HUES64 (cell line): ENCODE results near the gene MAST3.
"Not testable (repeated sequence)": the region's sequence is repeated elsewhere in the genome, so short reads cannot be mapped to it uniquely, and the experiment has no call there.

ENCODE experiments used
- H3K27ac ChIP-seq: 2 replicates; pipeline ENCODE4 v1.7.0; 2013; ENCODE audit warnings: low read depth, low read length, inconsistent platforms
- H3K27me3 ChIP-seq: 2 replicates; pipeline ENCODE4 v1.6.1; 2013; ENCODE audit warnings: mild to moderate bottlenecking, low read length; ENCODE audit not compliant: insufficient read depth
- H3K36me3 ChIP-seq: 2 replicates; pipeline ENCODE4 v1.6.1; 2013; ENCODE audit warnings: mild to moderate bottlenecking, low read length; ENCODE audit not compliant: insufficient read depth
- H3K4me1 ChIP-seq: 2 replicates; pipeline ENCODE4 v1.6.1; 2013; ENCODE audit warnings: mild to moderate bottlenecking, low read length, moderate library complexity; ENCODE audit not compliant: insufficient read depth
- H3K4me3 ChIP-seq: 2 replicates; pipeline ENCODE4 v1.5.1; 2013; ENCODE audit warnings: mild to moderate bottlenecking, low read length, moderate library complexity
- H3K9ac ChIP-seq: 2 replicates; pipeline ENCODE4 v1.6.1; 2013; ENCODE audit warnings: mild to moderate bottlenecking, low read depth, low read length
- H3K9me3 ChIP-seq: 2 replicates; pipeline ENCODE4 v1.6.1; 2013; ENCODE audit warnings: low read depth, low read length; ENCODE audit not compliant: insufficient read depth
- WGBS: fragments of 150-250, 120-280 bp; methylation state at CpG from one replicate; pipeline ENCODE4 v1.1.7; 2013; ENCODE audit warnings: missing lambda C conversion rate; 5-methylcytosine and 5-hydroxymethylcytosine counted together

The MAST3 gene

DNA sequence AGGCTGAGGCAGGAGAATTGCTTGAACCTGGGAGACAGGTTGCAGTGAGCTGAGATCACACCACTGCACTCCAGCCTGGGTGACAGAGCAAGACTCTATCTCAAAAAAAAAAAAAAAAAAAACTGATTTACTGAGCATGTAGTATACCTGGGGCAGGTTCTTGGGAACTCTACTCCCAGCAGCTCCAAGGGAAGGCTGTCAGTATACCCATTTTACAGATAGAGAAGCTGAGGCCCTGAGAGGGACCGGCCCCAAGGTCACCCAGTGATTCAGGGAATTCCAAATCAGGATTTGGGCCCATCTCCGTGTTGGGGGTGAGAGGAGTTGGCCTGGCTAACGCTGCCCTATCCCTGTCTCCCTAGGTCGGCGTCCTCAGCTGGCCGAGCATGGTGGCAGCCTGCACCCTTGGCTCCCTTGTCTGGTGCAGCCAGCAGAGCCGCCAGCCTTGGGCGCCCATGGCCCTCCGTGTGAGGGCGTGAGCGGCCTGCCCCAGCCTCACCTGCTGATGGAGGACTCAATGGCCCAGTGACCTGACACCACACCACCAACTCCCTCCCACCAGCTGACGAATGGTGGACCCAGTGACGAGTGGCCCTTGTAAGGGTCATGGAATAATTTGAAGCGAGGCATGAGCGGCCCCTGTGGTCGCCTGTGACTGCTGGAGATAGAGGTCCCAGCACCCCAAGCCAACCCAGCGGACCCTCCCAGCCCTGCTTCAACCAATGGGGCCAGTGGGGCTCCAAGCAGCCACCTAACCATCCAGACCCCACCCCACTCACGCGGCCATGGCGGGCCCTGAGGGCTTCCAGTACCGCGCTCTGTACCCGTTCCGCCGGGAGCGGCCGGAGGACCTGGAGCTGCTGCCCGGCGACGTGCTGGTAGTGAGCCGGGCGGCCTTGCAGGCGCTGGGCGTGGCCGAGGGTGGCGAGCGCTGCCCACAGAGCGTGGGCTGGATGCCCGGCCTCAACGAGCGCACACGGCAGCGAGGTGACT, 57.8 kb downstream of the MAST3 start:
- no peak overlapping the region for H3K27ac ChIP-seq
- no peaks in the 10 kb centered on the region for H3K9me3 ChIP-seq
- no peak overlapping the region for H3K4me3 ChIP-seq
- H3K4me1 ChIP-seq = peaks cover 9% of the 10 kb centered on the region
- WGBS = 95% methylated on average over 43 of the region's 43 CpGs
- no peak overlapping the region for H3K9ac ChIP-seq
- peaks cover 9% of the 10 kb centered on the region for H3K36me3 ChIP-seq
- no peaks in the 10 kb centered on the region for H3K27me3 ChIP-seq

DNA sequence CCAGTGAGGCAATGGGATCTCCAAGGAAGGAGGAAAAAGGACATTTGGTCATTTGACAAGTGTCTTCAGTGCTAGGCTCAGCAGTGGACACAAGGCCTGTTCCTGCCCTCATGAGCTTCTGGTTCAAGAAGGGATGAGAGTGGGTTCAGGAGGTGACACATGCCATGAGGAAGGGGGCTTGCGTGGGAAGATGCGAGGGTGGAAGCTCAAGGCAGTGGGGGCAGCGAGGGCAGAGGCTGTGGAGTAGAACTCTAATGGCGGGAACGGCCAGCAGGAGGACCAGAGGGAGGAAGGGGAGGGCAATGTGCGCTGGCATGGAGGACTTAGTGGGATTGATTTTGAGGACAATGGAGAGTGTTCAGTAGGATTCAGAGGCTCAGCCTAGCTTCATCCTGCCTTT, 58.7 kb downstream of the MAST3 start:
- Histone ChIP-seq H3K9me3 (no peaks in the 10 kb centered on the region), H3K27me3 (no peaks in the 10 kb centered on the region), H3K9ac (no peak overlapping the region), H3K4me1 (peaks cover 9% of the 10 kb centered on the region), H3K36me3 (peaks cover 9% of the 10 kb centered on the region), H3K27ac (no peak overlapping the region), H3K4me3 (no peak overlapping the region)
- 90% methylated on average over 6 of the region's 6 CpGs for WGBS

DNA sequence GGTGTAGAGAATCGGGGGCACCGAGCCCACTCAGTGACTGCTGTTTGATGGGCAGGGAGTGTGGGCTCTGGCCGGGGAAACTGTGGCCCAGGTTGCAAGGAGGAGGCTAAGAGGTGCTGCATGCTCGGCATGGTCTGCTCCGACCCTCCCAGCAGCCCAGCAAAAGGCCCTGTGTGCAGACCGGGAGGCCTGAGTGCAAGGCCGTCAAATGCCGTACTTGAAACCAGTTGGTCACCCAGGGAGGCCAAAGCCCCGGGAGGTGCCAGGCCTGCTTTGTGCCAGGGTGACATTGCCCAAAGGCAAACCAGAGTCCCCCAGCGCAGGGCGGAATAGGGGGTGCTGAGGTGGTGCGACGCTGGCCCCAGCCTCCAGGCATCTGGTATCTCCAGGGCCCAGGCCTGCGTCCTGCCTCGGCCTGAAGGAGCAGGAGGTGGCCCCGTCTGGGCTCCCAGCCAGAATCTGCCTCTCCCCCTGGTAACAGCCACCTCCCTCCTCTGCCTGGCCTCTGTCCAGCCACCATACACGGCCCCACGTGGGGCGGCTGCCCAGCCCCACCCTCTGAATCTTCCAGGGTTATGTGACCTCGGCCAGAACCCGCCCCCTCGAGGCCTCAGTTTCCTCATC, 59.4 kb downstream of the MAST3 start:
- Histone ChIP-seq H3K36me3 (peaks cover 14% of the 10 kb centered on the region), H3K9ac (no peak overlapping the region), H3K4me3 (no peak overlapping the region), H3K4me1 (peaks cover 13% of the 10 kb centered on the region), H3K27me3 (no peaks in the 10 kb centered on the region), H3K9me3 (no peaks in the 10 kb centered on the region), H3K27ac (no peak overlapping the region)
- 91% methylated on average over 22 of the region's 22 CpGs for WGBS

DNA sequence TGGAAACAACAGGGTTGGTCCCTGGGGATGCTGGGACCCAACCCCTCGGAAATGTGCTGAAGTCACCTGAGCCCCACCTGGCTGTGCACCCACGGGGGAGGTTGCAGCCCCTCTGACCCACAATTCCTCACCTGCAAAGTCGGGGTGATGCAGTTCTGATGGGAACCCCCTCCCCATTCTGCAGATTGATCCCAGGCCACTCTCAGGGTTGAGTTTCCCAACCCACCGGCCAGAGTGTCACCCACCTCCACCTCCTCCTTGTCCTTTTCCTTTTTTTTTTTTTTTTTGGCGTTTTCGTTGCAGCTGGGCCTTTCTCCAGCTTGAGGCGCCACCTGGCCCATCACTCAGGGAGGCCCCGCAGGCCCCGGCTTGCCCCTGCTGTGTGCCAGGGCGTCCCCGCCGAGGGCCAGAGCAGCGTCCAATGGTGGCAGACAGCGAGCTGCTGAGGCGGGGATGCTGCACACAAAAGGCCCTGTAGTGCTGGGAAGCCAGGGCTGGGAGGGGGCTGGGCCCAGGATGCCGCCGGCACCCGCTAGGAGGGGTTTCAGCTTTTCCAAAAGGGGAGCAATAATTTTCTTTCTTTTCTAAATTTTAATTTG, 60.0 kb downstream of the MAST3 start:
- H3K27ac ChIP-seq = no peak overlapping the region

DNA sequence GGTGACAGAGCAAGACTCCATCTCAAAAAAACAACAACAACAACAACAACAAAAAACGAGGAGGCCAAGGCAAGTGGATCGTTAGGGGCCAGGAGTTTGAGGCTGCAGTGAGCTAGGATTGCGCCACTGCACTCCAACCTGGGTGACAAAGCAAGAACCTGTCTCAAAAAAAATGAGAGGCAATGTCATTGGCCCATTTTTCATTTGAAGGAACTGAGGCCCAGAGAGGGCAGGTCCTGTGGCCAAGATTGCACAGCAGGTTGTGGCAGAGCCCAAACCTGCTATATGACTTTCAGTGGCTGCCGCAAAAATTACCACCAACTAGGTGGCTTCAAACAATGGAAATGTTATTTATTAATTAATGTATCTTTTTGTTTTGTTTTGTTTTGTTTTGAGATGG, 60.9 kb downstream of the MAST3 start:
- H3K27ac ChIP-seq = no peak overlapping the region
- no peaks in the 10 kb centered on the region for H3K27me3 ChIP-seq
- peaks cover 13% of the 10 kb centered on the region for H3K4me1 ChIP-seq
- H3K4me3 ChIP-seq = no peak overlapping the region
- no peak overlapping the region for H3K9ac ChIP-seq
- no peaks in the 10 kb centered on the region for H3K9me3 ChIP-seq
- H3K36me3 ChIP-seq = peaks cover 28% of the 10 kb centered on the region
- WGBS = 89% methylated on average over 4 of the region's 4 CpGs

More for the DNA sequence above, 60.0 kb downstream of the MAST3 start:
- Histone ChIP-seq H3K27me3 (no peaks in the 10 kb centered on the region), H3K4me1 (peaks cover 13% of the 10 kb centered on the region), H3K9me3 (no peaks in the 10 kb centered on the region), H3K9ac (0 out of 2 replicates have a peak overlapping the region, but pooled peaks have one; percentile 35), H3K4me3 (no peak overlapping the region), H3K36me3 (peaks cover 19% of the 10 kb centered on the region)
- 64% methylated on average over 18 of the region's 18 CpGs for WGBS

DNA sequence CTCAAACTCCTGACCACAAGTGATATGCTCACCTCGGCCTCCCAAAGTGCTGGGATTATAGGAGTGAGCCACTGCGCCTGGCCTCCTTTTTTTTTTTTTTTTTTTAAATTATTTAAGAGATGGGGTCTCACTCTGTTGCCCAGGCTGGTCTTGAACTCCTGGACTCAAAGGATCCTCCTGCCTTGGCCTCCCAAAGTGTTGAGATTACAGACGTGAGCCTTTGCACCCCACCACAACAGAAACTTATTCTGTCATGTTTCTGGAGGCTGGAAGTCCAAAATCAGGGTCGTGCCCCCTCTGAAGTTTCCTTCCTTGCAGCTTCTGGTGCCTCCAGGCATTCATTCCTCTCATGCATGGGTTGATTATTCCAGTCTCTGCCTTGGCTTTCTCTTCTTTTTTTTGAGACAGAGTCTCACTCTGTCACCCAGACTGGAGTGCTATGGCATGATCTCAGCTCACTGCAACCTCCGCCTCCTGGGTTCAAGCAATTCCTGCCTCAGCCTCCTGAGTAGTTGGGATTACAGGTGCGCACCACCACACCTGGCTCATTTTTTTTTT, 61.6 kb downstream of the MAST3 start:
- H3K4me3 ChIP-seq, H3K27me3 ChIP-seq, H3K4me1 ChIP-seq, H3K9me3 ChIP-seq, H3K27ac ChIP-seq, H3K9ac ChIP-seq: not testable (repeated sequence)
- peaks cover 35% of the 10 kb centered on the region for H3K36me3 ChIP-seq
- WGBS = 95% methylated on average over 5 of the region's 6 CpGs

DNA sequence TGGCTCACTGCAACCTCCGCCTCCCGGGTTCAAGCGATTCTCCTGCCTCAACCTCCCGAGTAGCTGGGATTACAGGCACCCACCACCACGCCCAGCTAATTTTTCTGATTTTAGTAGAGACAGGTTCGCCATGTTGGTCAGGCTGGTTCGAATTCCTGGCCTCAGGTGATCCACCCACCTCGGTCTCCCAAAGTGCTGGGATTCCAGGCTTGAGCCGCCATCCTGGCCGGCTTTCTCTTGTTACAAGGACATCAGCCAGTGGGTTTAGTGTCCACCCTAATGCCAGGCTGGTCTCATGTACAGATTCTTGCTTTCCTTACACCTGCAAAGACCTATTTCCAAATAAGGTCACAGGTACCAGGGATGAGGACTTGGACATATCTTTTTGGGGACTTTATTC, 62.2 kb downstream of the MAST3 start:
- H3K9ac ChIP-seq = no peak overlapping the region
- H3K4me1 ChIP-seq = peaks cover 7% of the 10 kb centered on the region
- H3K27ac ChIP-seq = no peak overlapping the region
- H3K36me3 ChIP-seq = peaks cover 39% of the 10 kb centered on the region
- H3K9me3 ChIP-seq = no peaks in the 10 kb centered on the region
- no peak overlapping the region for H3K4me3 ChIP-seq
- H3K27me3 ChIP-seq = no peaks in the 10 kb centered on the region
- 95% methylated on average over 10 of the region's 10 CpGs for WGBS

DNA sequence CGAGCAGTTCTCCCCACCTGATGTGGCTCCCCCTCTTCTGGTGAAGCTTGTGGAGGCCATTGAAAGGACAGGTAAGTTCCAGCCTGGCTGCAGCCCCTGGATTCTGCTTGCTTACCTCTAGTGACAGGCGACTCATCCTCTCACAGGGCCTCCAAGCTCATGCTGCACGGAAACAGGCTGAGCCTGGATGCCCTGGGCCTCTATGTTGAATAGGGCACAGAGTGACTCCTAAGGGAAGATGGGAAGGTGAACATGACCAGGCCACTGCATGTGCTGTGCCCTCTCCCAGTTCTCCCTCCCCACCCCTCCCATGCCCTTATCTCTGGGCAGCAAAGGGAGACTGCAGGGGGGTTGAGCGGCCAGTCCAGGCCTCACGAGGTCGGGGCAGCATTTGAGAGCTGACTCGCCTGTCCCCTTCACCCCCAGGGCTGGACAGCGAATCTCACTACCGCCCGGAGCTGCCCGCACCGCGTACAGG, 63.0 kb downstream of the MAST3 start:
- Histone ChIP-seq H3K27me3 (no peaks in the 10 kb centered on the region), H3K36me3 (peaks cover 44% of the 10 kb centered on the region), H3K27ac (no peak overlapping the region), H3K9me3 (no peaks in the 10 kb centered on the region), H3K4me3 (no peak overlapping the region), H3K9ac (peak overlapping the region; percentile 56), H3K4me1 (peaks cover 7% of the 10 kb centered on the region)
- 87% methylated on average over 13 of the region's 13 CpGs for WGBS

DNA sequence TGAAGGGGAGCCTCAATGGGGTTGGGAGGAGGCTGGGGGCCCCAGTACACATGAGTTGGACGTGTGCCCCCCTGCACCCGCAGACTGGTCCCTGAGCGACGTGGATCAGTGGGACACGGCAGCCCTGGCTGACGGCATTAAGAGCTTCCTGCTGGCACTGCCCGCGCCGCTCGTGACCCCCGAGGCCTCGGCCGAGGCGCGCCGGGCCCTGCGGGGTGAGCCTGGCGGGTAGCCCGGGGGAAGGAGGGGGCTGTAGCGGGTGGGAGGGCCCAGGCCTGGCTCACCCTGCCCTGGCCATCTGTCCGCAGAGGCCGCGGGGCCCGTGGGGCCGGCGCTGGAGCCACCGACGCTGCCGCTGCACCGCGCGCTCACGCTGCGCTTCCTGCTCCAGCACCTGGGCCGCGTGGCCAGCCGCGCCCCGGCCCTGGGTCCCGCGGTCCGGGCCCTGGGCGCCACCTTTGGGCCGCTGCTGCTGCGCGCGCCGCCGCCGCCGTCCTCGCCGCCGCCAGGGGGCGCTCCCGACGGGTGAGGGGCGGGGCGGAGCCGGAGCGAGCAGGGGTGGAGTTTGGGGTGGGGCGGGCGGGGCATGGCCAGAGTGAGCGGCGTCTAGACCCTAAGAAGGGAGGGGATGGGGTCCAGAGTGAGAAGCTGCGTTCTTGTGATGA, 63.5 kb downstream of the MAST3 start:
- Histone ChIP-seq H3K27me3 (no peaks in the 10 kb centered on the region), H3K27ac (no peak overlapping the region), H3K36me3 (peaks cover 47% of the 10 kb centered on the region), H3K4me3 (peak overlapping the region; percentile 34; the same call in 1 of the 2 replicates), H3K9ac (peak overlapping the region; percentile 56), H3K9me3 (no peaks in the 10 kb centered on the region), H3K4me1 (peaks cover 7% of the 10 kb centered on the region)
- WGBS = 17% methylated on average over 66 of the region's 66 CpGs

DNA sequence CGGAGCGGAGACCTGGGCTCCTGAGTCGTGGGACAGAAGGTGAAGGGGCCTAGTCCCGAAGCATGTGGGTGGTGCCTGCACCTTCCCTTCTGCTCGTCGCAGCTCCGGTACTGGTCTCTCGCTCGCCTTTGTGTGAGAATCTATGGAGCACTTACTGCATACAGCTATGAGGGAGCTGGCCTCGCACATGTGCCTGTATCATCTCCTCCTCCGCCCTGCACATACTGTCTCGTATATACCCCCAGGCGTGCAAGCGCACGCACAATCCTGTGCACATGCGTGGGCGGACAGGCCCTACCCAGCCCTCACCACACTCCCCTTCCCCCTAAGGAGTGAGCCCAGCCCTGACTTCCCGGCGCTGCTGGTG, 64.0 kb downstream of the MAST3 start:
- 75% methylated on average over 19 of the region's 19 CpGs for WGBS
- H3K9ac ChIP-seq = no peak overlapping the region

More for the DNA sequence above, 64.0 kb downstream of the MAST3 start:
- H3K9me3 ChIP-seq = no peaks in the 10 kb centered on the region
- H3K36me3 ChIP-seq = peaks cover 49% of the 10 kb centered on the region
- no peak overlapping the region for H3K27ac ChIP-seq
- H3K4me1 ChIP-seq = peaks cover 7% of the 10 kb centered on the region
- H3K27me3 ChIP-seq = no peaks in the 10 kb centered on the region
- peak overlapping the region; percentile 34; the same call in 1 of the 2 replicates for H3K4me3 ChIP-seq
